ENCODE data around the gene INPP5A. TPM values are rescaled to one million over a fixed set of nuclear protein-coding genes. Genes with fewer than 3 reads are reported as not detected.
"Not testable (repeated sequence)": the region's sequence is repeated elsewhere in the genome, so short reads cannot be mapped to it uniquely, and the experiment has no call there.

The INPP5A gene
- total and polyA plus RNA-seq, 4 donors: 12.4 to 39.9 (median 28.2) TPM

GRCh38 chr10:132572545-132572937 is 35.0 kb downstream of the INPP5A start:
- H3K4me3 ChIP-seq: no peak overlapping the region
- H3K27ac ChIP-seq (ENCODE audit: low read depth in 1 of 2, low read length in 1 of 2): peak overlapping the region in 1 of 2 donors; percentile 15
- 44 to 45% methylated on average over 7 of the region's 7 CpGs for WGBS, 2 donors
- H3K36me3 ChIP-seq (ENCODE audit: control insufficient read depth in 4 of 4, insufficient read depth in 4 of 4, low read length in 4 of 4): no peaks in the 10 kb centered on the region
- peaks cover 0 to 2% (median 0%) of the 10 kb centered on the region in 4 donors for H3K9me3 ChIP-seq (ENCODE audit: control insufficient read depth in 4 of 4, insufficient read depth in 3 of 4, low read length in 3 of 4)
- DNase-seq: peak in 2 of 3 donors; percentile 39 to 42
- no peak for TF ChIP-seq CTCF (IDR thresholded peaks at IDR 0.05; ENCODE audit: control extremely low read depth, extremely low read depth)
- H3K27me3 ChIP-seq (ENCODE audit: control insufficient read depth in 3 of 3, insufficient read depth in 3 of 3, low read length in 2 of 3): no peaks in the 10 kb centered on the region
- no peak overlapping the region for H3K9ac ChIP-seq (ENCODE audit: insufficient read depth in 1 of 2, low read length in 2 of 2)
- H3K4me1 ChIP-seq (ENCODE audit: control insufficient read depth in 5 of 5, insufficient read depth in 5 of 5, low read length in 5 of 5): peaks cover 4 to 35% (median 18%) of the 10 kb centered on the region in 5 donors
- ATAC-seq (ENCODE audit: insufficient read depth, low FRiP score): no peak

- not testable (repeated sequence) for H3K27ac ChIP-seq (ENCODE audit: low read depth in 1 of 2, low read length in 1 of 2); ATAC-seq (ENCODE audit: insufficient read depth, low FRiP score); H3K4me3 ChIP-seq; H3K9ac ChIP-seq (ENCODE audit: insufficient read depth in 1 of 2, low read length in 2 of 2); H3K27me3 ChIP-seq (ENCODE audit: control insufficient read depth in 3 of 3, insufficient read depth in 3 of 3, low read length in 2 of 3); H3K36me3 ChIP-seq (ENCODE audit: control insufficient read depth in 4 of 4, insufficient read depth in 4 of 4, low read length in 4 of 4); DNase-seq; H3K9me3 ChIP-seq (ENCODE audit: control insufficient read depth in 4 of 4, insufficient read depth in 3 of 4, low read length in 3 of 4)
- peaks cover 6 to 35% (median 21%) of the 10 kb centered on the region in 5 donors for H3K4me1 ChIP-seq (ENCODE audit: control insufficient read depth in 5 of 5, insufficient read depth in 5 of 5, low read length in 5 of 5)
- WGBS, 2 donors: 96 to 98% methylated on average over 12 of the region's 12 CpGs
Measured at GRCh38 chr10:132572946-132573345, 35.4 kb downstream of the INPP5A start.

GRCh38 chr10:132574288-132574687 is 36.7 kb downstream of the INPP5A start:
- Histone ChIP-seq H3K9me3 (ENCODE audit: control insufficient read depth in 4 of 4, insufficient read depth in 3 of 4, low read length in 3 of 4) (peaks cover 0 to 2% (median 0%) of the 10 kb centered on the region in 4 donors), H3K27me3 (ENCODE audit: control insufficient read depth in 3 of 3, insufficient read depth in 3 of 3, low read length in 2 of 3) (no peaks in the 10 kb centered on the region), H3K9ac (ENCODE audit: insufficient read depth in 1 of 2, low read length in 2 of 2) (no peak overlapping the region), H3K4me3 (no peak overlapping the region), H3K4me1 (ENCODE audit: control insufficient read depth in 5 of 5, insufficient read depth in 5 of 5, low read length in 5 of 5) (peaks cover 6 to 45% (median 22%) of the 10 kb centered on the region in 5 donors), H3K36me3 (ENCODE audit: control insufficient read depth in 4 of 4, insufficient read depth in 4 of 4, low read length in 4 of 4) (no peaks in the 10 kb centered on the region), H3K27ac (ENCODE audit: low read depth in 1 of 2, low read length in 1 of 2) (no peak overlapping the region)
- DNase-seq (no peak), ATAC-seq (ENCODE audit: insufficient read depth, low FRiP score) (no peak)
- 96 to 97% methylated on average over 8 of the region's 8 CpGs for WGBS, 2 donors
- no peak for TF ChIP-seq CTCF (IDR thresholded peaks at IDR 0.05; ENCODE audit: control extremely low read depth, extremely low read depth)

GRCh38 chr10:132574783-132575319 is 37.3 kb downstream of the INPP5A start:
- peak; percentile 56 to 64 (median 59) for DNase-seq
- no peak for TF ChIP-seq CTCF (IDR thresholded peaks at IDR 0.05; ENCODE audit: control extremely low read depth, extremely low read depth)
- Histone ChIP-seq H3K4me3 (no peak overlapping the region), H3K27ac (ENCODE audit: low read depth in 1 of 2, low read length in 1 of 2) (peak overlapping the region in 1 of 2 donors; percentile 44), H3K9me3 (ENCODE audit: control insufficient read depth in 4 of 4, insufficient read depth in 3 of 4, low read length in 3 of 4) (peaks cover 0 to 2% (median 0%) of the 10 kb centered on the region in 4 donors), H3K4me1 (ENCODE audit: control insufficient read depth in 5 of 5, insufficient read depth in 5 of 5, low read length in 5 of 5) (peaks cover 6 to 45% (median 25%) of the 10 kb centered on the region in 5 donors), H3K27me3 (ENCODE audit: control insufficient read depth in 3 of 3, insufficient read depth in 3 of 3, low read length in 2 of 3) (no peaks in the 10 kb centered on the region), H3K36me3 (ENCODE audit: control insufficient read depth in 4 of 4, insufficient read depth in 4 of 4, low read length in 4 of 4) (no peaks in the 10 kb centered on the region), H3K9ac (ENCODE audit: insufficient read depth in 1 of 2, low read length in 2 of 2) (no peak overlapping the region)
- ATAC-seq (ENCODE audit: insufficient read depth, low FRiP score): no peak
- 38 to 53% methylated on average over 19 of the region's 19 CpGs for WGBS, 2 donors
